Ishikawa (cell line): ENCODE results near the gene DGKI.

Experiments used
- CEBPB ChIP-seq: IDR thresholded peaks from 2 replicates; pipeline ENCODE4 v1.6.1; 2012
- CREB1 ChIP-seq: IDR thresholded peaks from 2 replicates; pipeline ENCODE4 v1.6.1; 2012; ENCODE audit warnings: low read depth
- EGR1 ChIP-seq: IDR thresholded peaks from 2 replicates; pipeline ENCODE4 v1.6.1; 2012
- EP300 ChIP-seq: IDR thresholded peaks from 2 replicates; pipeline ENCODE4 v1.6.1; 2012; ENCODE audit warnings: borderline replicate concordance
- FOXM1 ChIP-seq: IDR thresholded peaks from 2 replicates; pipeline ENCODE4 v1.6.1; 2012; ENCODE audit warnings: low read depth, borderline replicate concordance
- NFIC ChIP-seq: IDR thresholded peaks from 2 replicates; pipeline ENCODE4 v1.6.1; 2012
- RAD21 ChIP-seq: IDR thresholded peaks from 2 replicates; pipeline ENCODE4 v1.6.1; 2012; ENCODE audit warnings: low read depth
- TAF1 ChIP-seq: IDR thresholded peaks from 2 replicates; pipeline ENCODE4 v1.6.1; 2012; ENCODE audit warnings: low read depth, mild to moderate bottlenecking
- TCF12 ChIP-seq: IDR thresholded peaks from 2 replicates; pipeline ENCODE4 v1.6.1; 2012; ENCODE audit warnings: low read depth
- TEAD4 ChIP-seq: IDR thresholded peaks from 2 replicates; pipeline ENCODE4 v1.6.1; 2012
- YY1 ChIP-seq: IDR thresholded peaks from 2 replicates; pipeline ENCODE4 v1.6.1; 2012; ENCODE audit warnings: low read depth
- ZBTB7A ChIP-seq: IDR thresholded peaks from 2 replicates; pipeline ENCODE4 v1.6.1; 2012; ENCODE audit warnings: low read depth
- TF ChIP-seq, protein P1 (sequence below): IDR thresholded peaks from 2 replicates; pipeline ENCODE4 v1.6.1; 2012; ENCODE audit warnings: low read depth, mild to moderate bottlenecking
- TF ChIP-seq, protein P2 (sequence below): IDR thresholded peaks from 2 replicates; pipeline ENCODE4 v1.6.1; 2012
- TF ChIP-seq, protein P3 (sequence below): IDR thresholded peaks from 2 replicates; pipeline ENCODE4 v1.6.1; 2012

Gene DGKI

DNA sequence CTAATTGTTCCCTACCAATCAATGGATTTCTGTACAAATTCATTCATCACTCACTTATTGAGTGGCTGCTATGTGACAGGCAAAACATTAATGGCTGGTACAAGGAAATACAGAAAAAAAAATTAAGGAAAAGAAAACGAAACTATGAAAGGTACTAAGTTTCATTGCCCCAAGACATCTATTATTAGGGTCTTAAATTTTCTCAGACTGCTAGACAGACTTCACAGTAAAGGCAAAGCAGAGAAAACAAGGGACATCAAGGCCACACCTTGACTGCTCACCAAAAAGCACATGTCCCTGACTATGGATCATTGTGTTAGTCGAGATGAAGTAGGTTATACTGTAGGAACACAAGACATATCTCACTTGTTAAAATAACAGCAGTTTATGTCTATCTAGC, 36.5 kb downstream of the DGKI start:
- no peak for TF ChIP-seq TEAD4
- TF ChIP-seq, protein P1, sequence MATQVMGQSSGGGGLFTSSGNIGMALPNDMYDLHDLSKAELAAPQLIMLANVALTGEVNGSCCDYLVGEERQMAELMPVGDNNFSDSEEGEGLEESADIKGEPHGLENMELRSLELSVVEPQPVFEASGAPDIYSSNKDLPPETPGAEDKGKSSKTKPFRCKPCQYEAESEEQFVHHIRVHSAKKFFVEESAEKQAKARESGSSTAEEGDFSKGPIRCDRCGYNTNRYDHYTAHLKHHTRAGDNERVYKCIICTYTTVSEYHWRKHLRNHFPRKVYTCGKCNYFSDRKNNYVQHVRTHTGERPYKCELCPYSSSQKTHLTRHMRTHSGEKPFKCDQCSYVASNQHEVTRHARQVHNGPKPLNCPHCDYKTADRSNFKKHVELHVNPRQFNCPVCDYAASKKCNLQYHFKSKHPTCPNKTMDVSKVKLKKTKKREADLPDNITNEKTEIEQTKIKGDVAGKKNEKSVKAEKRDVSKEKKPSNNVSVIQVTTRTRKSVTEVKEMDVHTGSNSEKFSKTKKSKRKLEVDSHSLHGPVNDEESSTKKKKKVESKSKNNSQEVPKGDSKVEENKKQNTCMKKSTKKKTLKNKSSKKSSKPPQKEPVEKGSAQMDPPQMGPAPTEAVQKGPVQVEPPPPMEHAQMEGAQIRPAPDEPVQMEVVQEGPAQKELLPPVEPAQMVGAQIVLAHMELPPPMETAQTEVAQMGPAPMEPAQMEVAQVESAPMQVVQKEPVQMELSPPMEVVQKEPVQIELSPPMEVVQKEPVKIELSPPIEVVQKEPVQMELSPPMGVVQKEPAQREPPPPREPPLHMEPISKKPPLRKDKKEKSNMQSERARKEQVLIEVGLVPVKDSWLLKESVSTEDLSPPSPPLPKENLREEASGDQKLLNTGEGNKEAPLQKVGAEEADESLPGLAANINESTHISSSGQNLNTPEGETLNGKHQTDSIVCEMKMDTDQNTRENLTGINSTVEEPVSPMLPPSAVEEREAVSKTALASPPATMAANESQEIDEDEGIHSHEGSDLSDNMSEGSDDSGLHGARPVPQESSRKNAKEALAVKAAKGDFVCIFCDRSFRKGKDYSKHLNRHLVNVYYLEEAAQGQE: no peak
- TF ChIP-seq TAF1: no peak
- TF ChIP-seq RAD21: no peak
- no peak for TF ChIP-seq FOXM1
- no peak for TF ChIP-seq CREB1
- TF ChIP-seq ZBTB7A: no peak
- TF ChIP-seq CEBPB: no peak

DNA sequence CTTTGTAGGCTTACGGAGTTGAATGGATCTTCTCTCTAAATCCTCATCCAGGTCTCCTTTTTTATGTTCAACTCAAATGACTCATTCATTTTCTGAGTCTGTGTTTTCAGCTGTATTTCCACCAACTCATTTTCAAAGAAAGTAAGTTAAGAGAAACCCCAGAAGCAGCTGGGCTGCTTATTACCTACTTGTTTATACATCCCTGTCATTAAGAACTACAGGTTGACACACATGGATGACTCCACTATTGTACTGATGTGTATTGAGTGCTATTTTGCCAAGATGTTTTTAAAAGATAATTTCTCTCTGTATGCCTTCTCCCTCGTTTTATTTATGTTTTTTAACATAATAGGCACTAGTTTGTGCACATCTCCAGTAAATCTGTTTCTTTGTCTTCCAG, 41.9 kb downstream of the DGKI start:
- TF ChIP-seq YY1 (no peak), RAD21 (no peak), CEBPB (no peak), CREB1 (no peak), NFIC (no peak)
- TF ChIP-seq, protein P2, sequence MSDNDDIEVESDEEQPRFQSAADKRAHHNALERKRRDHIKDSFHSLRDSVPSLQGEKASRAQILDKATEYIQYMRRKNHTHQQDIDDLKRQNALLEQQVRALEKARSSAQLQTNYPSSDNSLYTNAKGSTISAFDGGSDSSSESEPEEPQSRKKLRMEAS: no peak

DNA sequence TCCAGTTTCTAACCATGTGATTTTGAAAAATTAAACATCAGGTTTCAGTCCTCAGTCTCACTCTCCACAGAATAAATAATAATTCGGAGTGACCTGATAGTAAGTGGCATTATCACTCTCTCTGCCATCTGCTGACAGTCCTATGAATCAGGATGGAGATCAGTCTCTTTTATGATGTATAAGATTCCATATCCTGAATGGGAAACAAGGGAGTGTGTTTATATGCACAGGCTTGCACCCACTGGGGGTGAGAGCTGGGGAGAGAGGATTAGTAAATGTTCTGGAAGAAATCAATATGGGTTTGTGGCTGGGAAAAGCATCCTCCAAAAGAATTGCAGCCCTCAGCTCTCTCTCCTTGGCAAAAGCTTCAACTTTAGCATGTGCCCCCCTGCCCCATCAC, 45.3 kb downstream of the DGKI start:
- TF ChIP-seq NFIC (no peak), TEAD4 (no peak), TAF1 (no peak), ZBTB7A (no peak), CEBPB (no peak), CREB1 (no peak), FOXM1 (no peak), TCF12 (no peak), EGR1 (no peak)
- TF ChIP-seq, protein P3, sequence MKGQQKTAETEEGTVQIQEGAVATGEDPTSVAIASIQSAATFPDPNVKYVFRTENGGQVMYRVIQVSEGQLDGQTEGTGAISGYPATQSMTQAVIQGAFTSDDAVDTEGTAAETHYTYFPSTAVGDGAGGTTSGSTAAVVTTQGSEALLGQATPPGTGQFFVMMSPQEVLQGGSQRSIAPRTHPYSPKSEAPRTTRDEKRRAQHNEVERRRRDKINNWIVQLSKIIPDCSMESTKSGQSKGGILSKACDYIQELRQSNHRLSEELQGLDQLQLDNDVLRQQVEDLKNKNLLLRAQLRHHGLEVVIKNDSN: no peak
- TF ChIP-seq, protein P1: no peak

DNA sequence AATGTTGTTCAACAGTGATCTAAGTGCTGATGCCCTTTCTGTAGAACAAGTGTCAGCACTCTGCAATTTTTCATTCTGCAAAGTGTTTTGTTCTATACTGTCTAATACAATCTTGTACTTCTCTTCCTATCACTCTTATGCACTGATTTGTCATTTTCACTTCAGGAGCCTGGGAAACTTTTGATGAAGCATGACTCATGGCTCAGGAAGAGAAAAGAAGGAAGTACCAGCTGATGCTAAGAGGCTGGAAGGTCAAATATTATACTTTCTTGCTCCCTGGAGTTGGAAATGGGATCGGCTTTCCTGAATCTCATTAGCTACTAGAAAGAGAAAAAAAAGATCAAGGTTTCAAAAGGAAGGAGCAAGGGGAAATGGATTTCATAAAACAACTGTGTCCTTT, 45.8 kb downstream of the DGKI start:
- TF ChIP-seq ZBTB7A (no peak), CREB1 (no peak), TCF12 (no peak), FOXM1 (no peak)

DNA sequence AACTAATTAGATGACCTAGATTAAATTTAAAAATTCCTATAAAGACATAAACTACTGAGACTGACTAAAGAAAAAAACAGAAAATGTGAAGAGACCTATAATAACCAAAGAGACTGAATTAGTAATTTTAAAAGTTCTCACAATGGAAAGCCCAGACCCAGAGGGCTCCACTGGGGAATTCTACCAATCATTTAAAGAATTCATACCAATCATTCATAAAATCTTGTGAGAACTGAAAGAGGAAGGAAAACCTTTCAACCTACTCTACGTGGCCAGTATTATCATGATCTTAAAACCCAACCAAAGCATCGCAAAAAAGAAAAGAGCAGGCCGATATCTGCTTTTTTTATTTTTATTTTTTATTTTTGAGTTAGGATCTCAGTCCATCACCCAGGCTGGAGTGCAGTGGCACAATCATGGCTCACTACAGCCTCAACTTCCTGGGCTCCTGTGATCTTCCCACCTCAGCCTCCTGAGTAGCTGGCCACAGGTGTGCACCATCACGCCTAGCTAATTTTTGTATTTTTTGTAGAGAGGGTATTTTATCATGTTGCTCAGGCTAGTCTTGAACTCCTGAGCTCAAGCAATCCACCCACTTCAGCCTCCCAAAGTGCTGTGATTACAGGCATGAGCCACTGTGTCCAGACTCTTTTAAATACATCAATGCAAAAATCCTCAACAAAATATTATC, 48.6 kb downstream of the DGKI start:
- TF ChIP-seq NFIC: no peak
- no peak for TF ChIP-seq EGR1
- TF ChIP-seq RAD21: no peak
- TF ChIP-seq TEAD4: no peak
- TF ChIP-seq, protein P3: no peak
- no peak for TF ChIP-seq TAF1
- no peak for TF ChIP-seq CREB1
- no peak for TF ChIP-seq CEBPB
- no peak for TF ChIP-seq FOXM1
- TF ChIP-seq YY1: no peak
- TF ChIP-seq, protein P1: no peak
- TF ChIP-seq EP300: no peak
- no peak for TF ChIP-seq ZBTB7A
- no peak for TF ChIP-seq TCF12
- TF ChIP-seq, protein P2: no peak
